Naive B cell (primary cell): ENCODE measurements around the gene CFAP221. TPM values are rescaled to one million over a fixed set of nuclear protein-coding genes. Genes with fewer than 3 reads are reported as not detected.

Experiments
- ATAC-seq, 2 donors: fragments of 150-1000 bp; cut with Tn5 transposase; 2 replicates each; pipeline ENCODE4 v1.10.0; 2021; ENCODE audit warnings: low read depth in 2 of 2, mild to moderate bottlenecking in 2 of 2, moderate library complexity in 2 of 2
- DNase-seq: peaks from one replicate; pipeline ENCODE4 v3.0.0; 2022
- H3K27ac Mint-ChIP-seq, 6 donors: one replicate each; pipeline ENCODE4 v1.8.0; 2020 to 2022; ENCODE audit warnings: mild to moderate bottlenecking in 6 of 6, mixed read lengths in 6 of 6, moderate library complexity in 5 of 6, inconsistent platforms in 2 of 6
- H3K27me3 Mint-ChIP-seq, 3 donors: one replicate each; pipeline ENCODE4 v1.8.0; 2021 to 2022; ENCODE audit warnings: mixed read lengths in 3 of 3, mild to moderate bottlenecking in 1 of 3
- H3K36me3 Mint-ChIP-seq, 2 donors: one replicate each; pipeline ENCODE4 v1.8.0; 2020 to 2022; ENCODE audit warnings: mixed read lengths in 2 of 2, inconsistent platforms in 1 of 2, mild to moderate bottlenecking in 1 of 2
- H3K4me1 Mint-ChIP-seq, 3 donors: one replicate each; pipeline ENCODE4 v1.8.0; 2020 to 2022; ENCODE audit warnings: mixed read lengths in 3 of 3, inconsistent platforms in 1 of 3, mild to moderate bottlenecking in 1 of 3, moderate library complexity in 1 of 3
- H3K4me3 Mint-ChIP-seq, 8 donors: one replicate each; pipeline ENCODE4 v1.8.0; 2020 to 2022; ENCODE audit warnings: mild to moderate bottlenecking in 8 of 8, mixed read lengths in 8 of 8, moderate library complexity in 8 of 8, inconsistent platforms in 2 of 8
- H3K9me3 Mint-ChIP-seq, 7 donors: one replicate each; pipeline ENCODE4 v1.8.0; 2020 to 2022; ENCODE audit warnings: mixed read lengths in 7 of 7, mild to moderate bottlenecking in 5 of 7, inconsistent platforms in 2 of 7, moderate library complexity in 1 of 7
- polyA plus RNA-seq, 6 donors: library from polyadenylated mRNA; unstranded; fragments of 300-500 nt; fragmentation: Illumina TruSeq; gene quantifications; one replicate each; pipeline ENCODE4 v1.2.3, GENCODE V29; 2021; ENCODE audit warnings: low read depth in 6 of 6

Gene CFAP221
- polyA plus RNA-seq, 6 donors from 2014 or later, result not detected

DNA sequence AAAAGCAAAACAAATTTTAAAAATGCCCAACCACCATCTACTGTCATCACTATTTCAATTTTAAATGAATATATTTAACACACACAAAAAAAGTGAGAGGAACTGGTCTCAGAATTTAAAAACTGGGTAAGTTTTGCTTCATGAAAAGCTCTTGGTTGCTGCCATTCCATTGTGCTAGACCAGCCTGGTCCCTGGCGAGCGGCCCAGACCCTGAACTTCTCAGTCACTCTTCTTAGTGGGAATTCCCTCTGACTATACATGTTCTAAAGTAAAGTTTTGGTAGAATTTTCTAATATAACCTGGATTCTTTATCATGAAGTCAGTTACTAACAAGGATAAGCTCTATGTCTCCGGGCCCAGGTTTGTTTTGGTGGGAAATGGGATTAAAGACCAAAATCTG lies 99.9 kb downstream of the CFAP221 start:
- Mint-ChIP-seq H3K9me3 (peaks cover 0 to 8% (median 6%) of the 10 kb centered on the region in 7 donors), H3K4me3 (no peak overlapping the region), H3K27me3 (peaks cover 0 to 32% (median 22%) of the 10 kb centered on the region in 3 donors), H3K4me1 (peaks cover 0 to 21% (median 19%) of the 10 kb centered on the region in 3 donors), H3K36me3 (peaks cover 0 to 10% of the 10 kb centered on the region in 2 donors), H3K27ac (no peak overlapping the region)
- ATAC-seq (no peak), DNase-seq (no peak)

DNA sequence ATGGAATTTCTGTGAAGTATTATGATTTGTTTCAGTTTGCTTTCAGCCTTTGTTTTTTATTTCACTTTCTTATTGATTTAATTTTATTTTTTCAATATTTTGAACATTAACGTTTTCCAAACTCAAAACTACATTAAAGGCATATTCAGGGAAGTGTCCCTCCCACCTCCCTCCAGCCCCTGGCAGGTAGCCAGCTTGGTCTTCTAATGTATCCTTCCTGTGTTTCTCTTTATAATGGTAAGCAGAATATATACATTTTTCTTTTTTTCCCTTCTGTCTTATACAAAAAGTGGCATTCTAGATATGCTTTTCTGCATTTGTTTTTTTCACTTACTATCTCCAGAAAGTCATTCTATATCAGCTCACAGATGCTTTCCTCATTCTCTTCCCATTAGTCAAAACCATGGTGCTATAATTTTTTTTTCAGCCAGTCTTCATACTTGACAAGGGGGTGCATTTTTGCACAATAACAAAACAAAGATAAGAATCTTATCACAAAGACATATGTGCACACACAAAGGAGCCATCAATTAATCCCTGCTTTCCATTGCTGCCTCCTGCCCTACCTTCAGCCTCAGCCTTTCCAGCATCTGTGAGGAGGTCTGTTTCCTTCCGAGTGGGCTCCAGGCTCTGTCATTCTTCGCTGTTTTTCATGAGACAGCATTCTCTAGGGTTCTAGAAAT lies 101.1 kb downstream of the CFAP221 start:
- Mint-ChIP-seq H3K36me3 (peaks cover 0 to 15% of the 10 kb centered on the region in 2 donors), H3K27ac (no peak overlapping the region), H3K27me3 (peaks cover 0 to 29% (median 19%) of the 10 kb centered on the region in 3 donors), H3K4me3 (no peak overlapping the region), H3K9me3 (peaks cover 0 to 14% (median 6%) of the 10 kb centered on the region in 7 donors), H3K4me1 (peaks cover 0 to 21% (median 19%) of the 10 kb centered on the region in 3 donors)
- DNase-seq (no peak), ATAC-seq (no peak)

DNA sequence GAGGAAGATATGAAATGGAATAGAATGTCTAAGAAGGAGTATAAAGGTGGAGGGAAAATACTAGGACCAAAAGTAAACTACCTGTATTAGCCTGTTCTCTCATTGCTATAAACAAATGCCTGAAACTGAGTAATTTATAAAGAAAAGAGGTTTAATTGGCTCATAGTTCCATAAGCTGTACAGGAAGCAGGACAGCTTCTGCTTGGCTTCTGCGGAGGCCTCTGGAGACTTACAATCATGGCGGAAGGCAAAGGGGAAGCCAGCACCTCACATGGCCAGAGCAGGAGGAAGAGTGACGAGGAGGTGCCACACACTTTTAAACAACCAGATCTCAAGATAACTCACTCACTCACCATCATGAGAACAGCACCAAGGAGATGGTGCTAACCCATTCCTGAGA lies 101.9 kb downstream of the CFAP221 start:
- ATAC-seq, result no peak
- no peak for DNase-seq
- peaks cover 0 to 14% (median 6%) of the 10 kb centered on the region in 7 donors for H3K9me3 Mint-ChIP-seq
- peaks cover 5 to 23% (median 21%) of the 10 kb centered on the region in 3 donors for H3K27me3 Mint-ChIP-seq
- H3K4me3 Mint-ChIP-seq, result no peak overlapping the region
- H3K4me1 Mint-ChIP-seq, result peaks cover 0 to 21% (median 19%) of the 10 kb centered on the region in 3 donors
- peaks cover 0 to 15% of the 10 kb centered on the region in 2 donors for H3K36me3 Mint-ChIP-seq
- H3K27ac Mint-ChIP-seq, result no peak overlapping the region

DNA sequence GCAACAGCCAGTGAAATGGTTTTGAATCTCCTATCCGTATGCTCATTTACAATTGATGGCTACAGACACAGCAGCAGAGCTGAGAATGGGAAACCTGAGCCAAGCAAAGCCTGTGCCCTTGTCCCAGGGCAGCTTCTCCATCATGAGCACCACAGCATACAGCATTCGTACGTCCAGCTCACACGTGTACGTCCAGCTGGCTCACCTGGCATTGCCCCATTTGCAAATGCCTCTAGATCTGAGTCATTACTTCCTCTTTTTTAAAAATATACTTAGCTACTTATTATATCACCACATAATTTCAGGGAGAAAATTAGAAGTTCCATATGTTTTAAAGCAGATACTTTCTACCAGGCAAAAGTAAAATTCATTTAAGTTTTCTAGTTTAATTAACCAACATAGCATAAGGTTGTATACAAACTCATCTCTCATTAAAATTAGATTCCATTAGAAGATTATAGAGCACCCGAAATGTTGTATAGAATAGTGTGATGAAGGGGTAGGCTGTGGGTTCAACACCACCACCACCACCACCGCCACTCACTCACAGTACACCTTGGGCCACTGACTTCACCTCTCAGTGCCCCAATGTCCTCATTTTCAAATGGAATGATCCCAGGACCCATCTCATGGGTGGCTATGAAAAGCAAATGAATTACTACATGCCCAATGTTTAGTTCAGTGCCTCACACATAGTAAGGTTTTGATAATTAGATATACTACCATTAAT lies 103.4 kb downstream of the CFAP221 start:
- peak; percentile 65 to 85 for ATAC-seq
- Mint-ChIP-seq H3K9me3 (peaks cover 0 to 14% (median 6%) of the 10 kb centered on the region in 7 donors), H3K27me3 (peaks cover 8 to 17% (median 15%) of the 10 kb centered on the region in 3 donors), H3K4me3 (peak overlapping the region in 4 of 8 donors; percentile 6 to 52 (median 33)), H3K36me3 (peaks cover 0 to 15% of the 10 kb centered on the region in 2 donors), H3K27ac (peak overlapping the region in 1 of 6 donors; percentile 52), H3K4me1 (peaks cover 0 to 18% (median 17%) of the 10 kb centered on the region in 3 donors)
- DNase-seq, result peak; percentile 12

DNA sequence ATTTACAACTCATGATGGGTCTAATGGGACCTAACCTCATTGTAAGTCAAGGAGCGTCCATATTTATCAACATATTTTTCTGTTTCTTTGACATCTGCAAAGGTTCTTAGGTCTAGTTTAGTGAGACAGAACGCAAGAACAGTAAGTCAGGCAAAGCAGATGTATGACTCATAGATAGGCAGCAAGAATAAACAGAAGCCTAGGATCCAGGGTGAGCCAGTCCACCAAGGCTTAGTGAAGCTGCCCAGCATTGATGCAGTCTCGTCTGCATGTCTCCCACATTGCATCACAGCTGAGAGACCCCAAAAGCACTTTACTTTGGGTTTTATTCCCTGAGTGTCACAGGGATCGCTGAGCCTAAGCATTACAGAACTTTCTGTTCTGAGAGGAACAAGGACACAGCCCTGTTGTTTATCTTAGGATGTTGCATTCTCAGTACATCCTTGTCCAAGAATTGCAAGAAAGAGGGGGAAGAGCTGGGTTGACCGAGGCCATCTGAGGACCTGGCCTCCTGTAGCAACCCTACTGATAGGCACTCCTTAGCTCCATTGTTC lies 105.2 kb downstream of the CFAP221 start:
- Mint-ChIP-seq H3K36me3 (peaks cover 0 to 15% of the 10 kb centered on the region in 2 donors), H3K27ac (no peak overlapping the region), H3K4me1 (peaks cover 0 to 18% (median 17%) of the 10 kb centered on the region in 3 donors), H3K9me3 (peaks cover 0 to 14% (median 6%) of the 10 kb centered on the region in 7 donors), H3K4me3 (no peak overlapping the region), H3K27me3 (peaks cover 8 to 17% (median 15%) of the 10 kb centered on the region in 3 donors)
- ATAC-seq, result no peak
- DNase-seq, result no peak

DNA sequence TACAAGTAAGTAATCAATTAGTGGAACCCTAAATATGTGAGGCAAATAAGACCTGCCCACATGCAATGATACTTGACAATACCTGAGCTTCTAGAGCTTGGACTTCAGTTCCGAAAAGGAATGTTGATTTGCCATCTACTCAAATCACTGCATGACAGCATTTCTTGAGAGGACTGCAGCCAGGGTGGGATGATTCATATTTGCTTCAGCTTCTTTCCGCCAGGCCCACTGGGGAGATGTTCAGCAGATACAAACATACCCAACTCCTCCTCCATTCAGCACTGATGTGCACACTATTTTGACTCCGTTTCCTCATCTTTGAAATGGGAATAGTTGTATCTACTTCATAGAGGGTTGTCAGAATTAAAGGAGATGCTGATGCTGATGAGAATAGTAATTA lies 106.0 kb downstream of the CFAP221 start:
- H3K27ac Mint-ChIP-seq, result no peak overlapping the region
- no peak for DNase-seq
- no peak for ATAC-seq
- peaks cover 0 to 18% (median 17%) of the 10 kb centered on the region in 3 donors for H3K4me1 Mint-ChIP-seq
- H3K36me3 Mint-ChIP-seq, result peaks cover 0 to 15% of the 10 kb centered on the region in 2 donors
- H3K4me3 Mint-ChIP-seq, result no peak overlapping the region
- H3K9me3 Mint-ChIP-seq, result peaks cover 0 to 14% (median 6%) of the 10 kb centered on the region in 7 donors
- H3K27me3 Mint-ChIP-seq, result peaks cover 8 to 24% (median 21%) of the 10 kb centered on the region in 3 donors

DNA sequence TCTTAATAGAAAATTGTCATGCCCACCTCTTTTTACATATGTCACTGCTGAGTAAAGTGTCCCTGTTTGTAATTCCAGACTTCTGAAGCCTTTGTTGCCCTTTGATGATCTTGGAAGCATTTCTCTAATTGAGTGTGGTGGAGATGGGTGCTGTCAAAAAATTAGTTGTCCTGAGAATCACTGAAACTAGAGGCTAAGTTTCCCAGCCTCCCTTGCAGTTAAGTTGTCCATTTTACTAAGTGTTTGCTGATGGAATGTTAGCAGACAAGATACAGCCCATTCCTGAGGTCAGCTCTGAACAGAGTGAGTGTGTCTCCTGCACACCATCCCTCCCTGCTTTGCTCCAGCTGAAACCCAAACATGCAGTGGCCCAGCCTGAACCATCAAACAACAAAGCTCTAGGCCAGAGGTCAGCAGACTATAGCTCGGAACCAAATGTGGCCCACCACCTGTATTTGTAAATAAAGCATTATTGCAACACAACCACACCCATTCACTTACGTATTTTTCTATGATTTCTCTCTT lies 106.7 kb downstream of the CFAP221 start:
- Mint-ChIP-seq H3K4me1 (peaks cover 0 to 18% (median 17%) of the 10 kb centered on the region in 3 donors), H3K27me3 (peaks cover 12 to 26% (median 21%) of the 10 kb centered on the region in 3 donors), H3K9me3 (peaks cover 0 to 14% (median 6%) of the 10 kb centered on the region in 7 donors), H3K36me3 (peaks cover 0 to 15% of the 10 kb centered on the region in 2 donors), H3K27ac (no peak overlapping the region), H3K4me3 (no peak overlapping the region)
- ATAC-seq (no peak), DNase-seq (no peak)

DNA sequence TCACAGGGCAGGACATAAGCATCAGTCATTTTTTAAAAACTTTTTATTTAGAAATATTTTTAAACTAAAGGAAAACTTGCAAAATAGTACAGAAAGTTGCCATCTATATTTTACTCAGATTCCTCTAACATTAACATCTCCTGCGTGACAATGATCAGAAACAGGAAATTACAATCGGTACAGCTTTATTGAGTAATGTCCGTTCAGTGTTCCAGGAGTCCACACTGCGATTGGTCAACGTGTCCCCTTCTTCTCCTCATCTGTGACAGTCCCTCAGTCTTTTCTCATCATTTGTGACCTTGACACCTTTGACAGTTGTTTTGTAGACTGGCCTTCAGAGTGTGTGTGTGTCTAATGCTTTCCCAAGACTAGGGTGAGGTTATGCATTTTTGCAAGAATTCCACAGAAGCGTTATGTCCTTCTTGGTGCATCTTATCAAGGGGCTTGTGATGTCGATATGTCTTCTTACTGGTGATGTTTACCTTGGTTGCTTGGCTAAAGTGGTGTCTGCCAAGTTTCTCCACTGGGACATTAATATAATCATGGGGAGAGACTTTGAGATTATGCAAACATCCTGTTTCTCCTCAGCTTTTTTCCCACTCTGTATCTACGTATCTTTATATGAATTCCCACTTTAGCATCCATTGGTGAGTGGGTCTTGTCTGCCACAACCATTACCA lies 113.4 kb downstream of the CFAP221 start:
- H3K4me3 Mint-ChIP-seq, result no peak overlapping the region
- no peak overlapping the region for H3K27ac Mint-ChIP-seq
- H3K9me3 Mint-ChIP-seq, result no peaks in the 10 kb centered on the region
- H3K27me3 Mint-ChIP-seq, result peaks cover 12 to 33% (median 22%) of the 10 kb centered on the region in 3 donors
- peaks cover 5 to 6% (median 6%) of the 10 kb centered on the region in 3 donors for H3K4me1 Mint-ChIP-seq
- DNase-seq (no peak), ATAC-seq (no peak)
- H3K36me3 Mint-ChIP-seq, result no peaks in the 10 kb centered on the region

DNA sequence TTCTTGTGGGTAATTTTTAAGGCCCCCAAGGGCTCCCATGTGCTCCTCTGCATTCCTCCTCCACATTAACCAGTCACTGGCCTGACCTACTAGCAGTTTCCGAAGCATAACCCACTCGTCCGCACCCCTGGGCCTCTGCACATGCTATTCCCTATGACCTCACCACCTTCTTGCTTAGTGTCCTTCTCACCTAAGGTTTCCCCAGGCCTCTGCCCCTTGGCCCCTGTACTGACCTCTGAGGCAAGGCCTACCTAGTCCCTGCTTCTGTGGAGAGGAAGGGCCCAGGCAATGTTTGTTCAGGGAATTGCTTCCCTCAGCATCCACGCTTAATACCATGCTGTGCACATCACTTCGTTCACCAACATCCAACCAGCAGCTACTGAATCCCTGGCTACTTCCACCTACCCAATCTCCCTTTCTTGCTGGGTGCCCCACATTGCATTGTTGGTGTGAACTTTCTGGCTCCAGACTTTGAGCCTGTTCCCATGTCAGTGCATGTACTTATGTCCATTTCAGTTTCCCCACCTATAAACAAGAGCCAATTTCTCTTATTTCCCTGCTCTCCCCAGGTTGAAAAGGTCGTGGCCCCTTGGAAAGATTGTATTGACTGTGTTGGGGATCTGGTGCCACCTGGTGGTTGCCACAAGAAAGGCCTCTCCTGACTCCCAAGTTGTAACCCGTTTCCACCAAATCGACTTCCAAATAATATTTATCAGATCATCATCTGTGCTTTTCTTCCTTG lies 115.5 kb downstream of the CFAP221 start:
- peak overlapping the region in 2 of 8 donors; percentile 11 to 48 for H3K4me3 Mint-ChIP-seq
- DNase-seq, result peak; percentile 17
- H3K4me1 Mint-ChIP-seq, result peaks cover 5 to 6% (median 6%) of the 10 kb centered on the region in 3 donors
- H3K27ac Mint-ChIP-seq, result no peak overlapping the region
- peaks cover 26 to 45% (median 40%) of the 10 kb centered on the region in 3 donors for H3K27me3 Mint-ChIP-seq
- no peak for ATAC-seq
- peaks cover 0 to 4% of the 10 kb centered on the region in 2 donors for H3K36me3 Mint-ChIP-seq
- H3K9me3 Mint-ChIP-seq, result peaks cover 0 to 5% (median 0%) of the 10 kb centered on the region in 7 donors

DNA sequence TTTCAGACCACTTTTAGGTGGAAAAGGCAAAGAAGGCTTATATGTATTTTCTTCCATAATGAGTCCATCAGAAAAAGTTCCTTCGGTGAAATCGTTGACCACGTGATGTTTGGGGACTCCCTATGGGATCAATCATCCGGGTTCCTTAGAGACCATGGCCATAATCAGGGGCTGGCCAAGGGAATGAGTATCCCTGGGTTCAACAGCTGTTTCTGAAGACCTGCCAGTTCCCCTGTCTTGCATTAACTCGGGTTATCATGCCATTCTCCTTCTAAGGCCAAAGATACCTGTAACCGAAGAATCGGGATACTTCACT lies 116.1 kb downstream of the CFAP221 start:
- H3K27ac Mint-ChIP-seq, result no peak overlapping the region
- H3K36me3 Mint-ChIP-seq, result peaks cover 0 to 4% of the 10 kb centered on the region in 2 donors
- peaks cover 5 to 6% (median 6%) of the 10 kb centered on the region in 3 donors for H3K4me1 Mint-ChIP-seq
- peaks cover 26 to 47% (median 41%) of the 10 kb centered on the region in 3 donors for H3K27me3 Mint-ChIP-seq
- ATAC-seq (no peak), DNase-seq (no peak)
- peaks cover 0 to 8% (median 0%) of the 10 kb centered on the region in 7 donors for H3K9me3 Mint-ChIP-seq
- H3K4me3 Mint-ChIP-seq, result no peak overlapping the region

DNA sequence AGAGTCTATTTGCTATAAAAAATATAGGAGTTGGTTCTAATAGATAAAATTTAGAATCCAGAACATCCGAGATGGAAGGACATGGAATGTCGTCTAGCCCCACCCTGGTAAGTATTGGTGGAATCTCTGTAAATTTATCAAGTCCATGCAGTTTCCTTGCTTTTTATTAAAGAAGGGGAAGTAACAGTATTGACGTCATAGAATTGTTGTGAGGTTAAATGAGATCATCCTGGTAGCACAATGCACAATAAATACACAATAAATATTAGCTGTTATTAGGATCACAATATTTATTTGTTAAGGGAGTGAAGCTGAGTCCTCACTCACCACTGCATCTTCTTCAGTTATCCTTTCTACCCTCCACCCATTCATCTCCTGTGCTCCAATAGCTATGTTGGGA lies 118.0 kb downstream of the CFAP221 start:
- ATAC-seq, result no peak
- peaks cover 0 to 8% (median 0%) of the 10 kb centered on the region in 7 donors for H3K9me3 Mint-ChIP-seq
- peaks cover 0 to 4% of the 10 kb centered on the region in 2 donors for H3K36me3 Mint-ChIP-seq
- H3K4me1 Mint-ChIP-seq, result peaks cover 5 to 10% (median 6%) of the 10 kb centered on the region in 3 donors
- H3K27ac Mint-ChIP-seq, result no peak overlapping the region
- no peak for DNase-seq
- peaks cover 22 to 43% (median 37%) of the 10 kb centered on the region in 3 donors for H3K27me3 Mint-ChIP-seq
- H3K4me3 Mint-ChIP-seq, result no peak overlapping the region

DNA sequence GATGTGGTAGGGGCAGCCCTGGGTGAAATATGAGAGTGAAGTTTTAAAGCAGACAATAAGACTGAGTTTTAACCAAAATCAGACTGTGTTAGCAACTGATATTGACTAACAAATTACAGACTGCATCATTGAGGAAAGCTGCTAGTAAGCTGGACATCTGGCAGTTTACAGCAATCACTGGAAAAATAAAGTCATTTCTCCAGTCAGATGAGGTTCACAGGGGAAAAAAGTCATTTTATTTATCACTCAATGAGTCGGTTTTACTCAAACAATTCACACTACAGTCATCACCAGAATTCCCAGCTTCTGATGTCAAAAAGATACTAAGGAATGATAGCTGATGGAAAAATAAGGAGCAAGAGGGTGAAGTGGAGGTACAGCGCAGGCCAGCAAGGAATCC lies 124.3 kb downstream of the CFAP221 start:
- ATAC-seq (no peak), DNase-seq (no peak)
- Mint-ChIP-seq H3K4me1 (peaks cover 0 to 4% (median 0%) of the 10 kb centered on the region in 3 donors), H3K27ac (no peak overlapping the region), H3K27me3 (peaks cover 9 to 19% (median 18%) of the 10 kb centered on the region in 3 donors), H3K9me3 (peaks cover 0 to 8% (median 0%) of the 10 kb centered on the region in 7 donors), H3K36me3 (peaks cover 0 to 4% of the 10 kb centered on the region in 2 donors), H3K4me3 (no peak overlapping the region)
